AG09319 (cell line): ENCODE measurements around the gene IL33.

Source experiments
- DNase-seq: peaks from one replicate; pipeline ENCODE4 v3.0.0-alpha.2; 2010; ENCODE audit warnings: low read depth; ENCODE audit errors: extremely low read depth
- TF ChIP-seq, protein P1 (sequence below): IDR thresholded peaks from 2 replicates; pipeline ENCODE4 v1.5.1; 2011; ENCODE audit warnings: low read depth, mild to moderate bottlenecking, inconsistent platforms, low read length, moderate library complexity

The IL33 gene

DNA sequence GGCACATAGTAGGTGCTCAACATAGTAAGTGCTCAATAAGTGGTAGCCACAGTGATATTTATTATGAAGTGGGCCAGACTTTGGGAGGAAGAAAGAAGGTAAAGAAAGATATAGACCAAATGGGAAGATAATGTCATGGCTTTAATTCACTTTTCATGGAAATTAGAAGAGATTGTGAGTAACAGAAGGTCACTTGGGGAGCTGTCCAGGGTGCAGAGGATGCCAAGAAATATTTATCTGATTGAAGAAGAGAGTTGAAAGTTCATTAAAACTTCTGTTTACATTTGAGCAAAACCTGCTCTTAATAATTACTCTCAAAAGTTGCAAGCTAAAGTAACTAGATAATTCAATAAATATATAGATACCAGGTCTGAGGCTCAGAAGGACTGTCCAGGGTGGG, 28.3 kb upstream of the IL33 start:
- TF ChIP-seq, protein P1, sequence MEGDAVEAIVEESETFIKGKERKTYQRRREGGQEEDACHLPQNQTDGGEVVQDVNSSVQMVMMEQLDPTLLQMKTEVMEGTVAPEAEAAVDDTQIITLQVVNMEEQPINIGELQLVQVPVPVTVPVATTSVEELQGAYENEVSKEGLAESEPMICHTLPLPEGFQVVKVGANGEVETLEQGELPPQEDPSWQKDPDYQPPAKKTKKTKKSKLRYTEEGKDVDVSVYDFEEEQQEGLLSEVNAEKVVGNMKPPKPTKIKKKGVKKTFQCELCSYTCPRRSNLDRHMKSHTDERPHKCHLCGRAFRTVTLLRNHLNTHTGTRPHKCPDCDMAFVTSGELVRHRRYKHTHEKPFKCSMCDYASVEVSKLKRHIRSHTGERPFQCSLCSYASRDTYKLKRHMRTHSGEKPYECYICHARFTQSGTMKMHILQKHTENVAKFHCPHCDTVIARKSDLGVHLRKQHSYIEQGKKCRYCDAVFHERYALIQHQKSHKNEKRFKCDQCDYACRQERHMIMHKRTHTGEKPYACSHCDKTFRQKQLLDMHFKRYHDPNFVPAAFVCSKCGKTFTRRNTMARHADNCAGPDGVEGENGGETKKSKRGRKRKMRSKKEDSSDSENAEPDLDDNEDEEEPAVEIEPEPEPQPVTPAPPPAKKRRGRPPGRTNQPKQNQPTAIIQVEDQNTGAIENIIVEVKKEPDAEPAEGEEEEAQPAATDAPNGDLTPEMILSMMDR = no peak
- DNase-seq = no peak

DNA sequence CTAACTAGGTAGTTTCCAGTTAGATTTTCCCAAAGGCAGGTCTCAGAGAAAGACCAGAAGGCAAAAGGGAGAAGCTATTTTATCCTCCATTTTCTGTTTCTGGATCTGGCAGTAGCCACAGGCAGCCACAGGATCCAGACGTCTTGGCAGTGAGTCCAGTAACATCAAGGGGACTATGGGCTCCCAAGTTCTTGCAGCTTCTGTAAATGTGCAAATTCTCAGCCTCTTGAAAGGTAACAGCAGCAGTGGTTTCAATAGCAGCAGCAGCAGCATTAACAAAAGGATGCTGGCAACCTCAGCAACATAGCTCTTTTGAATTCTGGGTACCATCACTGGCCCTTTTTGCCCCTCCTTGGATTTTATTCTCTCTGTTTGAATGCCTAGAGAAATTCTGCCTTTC, 27.1 kb upstream of the IL33 start:
- DNase-seq = no peak
- TF ChIP-seq, protein P1 = no peak

DNA sequence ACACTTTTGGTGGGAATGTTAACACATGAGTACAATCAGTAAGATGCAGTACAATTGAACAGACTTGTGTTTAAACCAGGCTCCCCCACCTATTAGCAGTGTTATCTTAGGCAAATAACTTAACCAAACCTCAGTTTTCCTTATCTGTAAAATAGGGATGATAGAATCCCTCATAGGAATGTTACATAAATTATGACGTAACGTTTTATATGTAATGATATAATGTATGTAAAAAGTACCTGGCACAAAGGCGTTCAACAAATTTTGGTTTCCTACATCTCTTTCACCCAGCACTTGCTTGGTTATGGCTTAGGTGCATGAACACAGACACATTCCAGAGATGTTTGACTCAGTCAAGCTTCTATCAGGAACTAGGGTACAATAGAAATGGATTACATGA, 26.7 kb upstream of the IL33 start:
- TF ChIP-seq, protein P1 = no peak
- DNase-seq = no peak

DNA sequence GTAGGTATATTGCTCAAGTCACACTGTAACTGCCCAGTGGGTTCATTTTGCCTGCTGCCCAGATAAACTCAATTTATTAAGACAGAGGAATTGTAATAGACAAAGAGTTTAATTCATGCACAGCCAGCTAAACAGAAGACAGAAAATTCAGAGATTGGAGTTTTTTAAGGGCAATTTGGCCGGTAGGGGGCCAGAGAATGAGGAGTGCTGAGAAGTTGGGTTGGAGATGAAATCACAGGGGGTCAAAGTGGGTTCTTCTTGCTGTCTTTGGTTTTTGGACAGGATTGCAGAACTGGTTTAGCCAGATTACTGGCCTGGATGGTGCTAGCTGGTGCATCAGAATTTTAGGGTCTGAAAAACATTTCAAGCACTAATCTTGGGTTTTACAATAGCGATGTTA, 20.7 kb upstream of the IL33 start:
- DNase-seq = no peak

DNA sequence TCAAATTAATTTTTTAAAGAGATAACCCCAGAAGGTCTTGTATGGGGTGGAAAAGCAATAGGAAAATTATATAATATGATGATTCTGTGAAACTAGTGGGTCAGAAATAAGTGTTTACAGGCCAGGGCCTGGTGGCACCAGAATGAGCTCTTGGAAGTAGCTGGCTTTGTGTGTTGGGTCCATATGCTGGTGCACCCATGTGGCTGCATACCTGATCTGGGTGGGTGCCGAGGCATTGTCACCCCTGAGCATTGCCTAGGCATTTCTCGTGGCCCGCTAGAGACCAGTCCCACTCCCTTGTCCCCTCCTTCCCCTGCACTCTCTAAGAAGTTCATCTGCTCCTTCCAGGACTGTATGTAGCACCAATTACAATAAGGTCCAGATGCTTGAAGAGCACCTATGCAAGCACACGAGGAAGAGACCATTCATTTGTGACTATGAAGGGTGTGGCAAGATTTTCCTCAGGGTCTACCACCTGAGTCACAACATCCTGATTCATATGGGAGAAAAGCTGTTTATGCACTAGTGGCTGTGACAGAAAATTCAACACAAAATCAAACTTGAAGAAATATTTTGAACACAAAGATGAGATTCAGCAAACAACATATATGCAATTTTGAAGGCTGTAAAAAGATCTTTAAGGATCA, 19.8 kb upstream of the IL33 start:
- no peak for DNase-seq
- TF ChIP-seq, protein P1 = no peak

More for the DNA sequence above, 20.7 kb upstream of the IL33 start:
- TF ChIP-seq, protein P1 = peak; percentile 4

DNA sequence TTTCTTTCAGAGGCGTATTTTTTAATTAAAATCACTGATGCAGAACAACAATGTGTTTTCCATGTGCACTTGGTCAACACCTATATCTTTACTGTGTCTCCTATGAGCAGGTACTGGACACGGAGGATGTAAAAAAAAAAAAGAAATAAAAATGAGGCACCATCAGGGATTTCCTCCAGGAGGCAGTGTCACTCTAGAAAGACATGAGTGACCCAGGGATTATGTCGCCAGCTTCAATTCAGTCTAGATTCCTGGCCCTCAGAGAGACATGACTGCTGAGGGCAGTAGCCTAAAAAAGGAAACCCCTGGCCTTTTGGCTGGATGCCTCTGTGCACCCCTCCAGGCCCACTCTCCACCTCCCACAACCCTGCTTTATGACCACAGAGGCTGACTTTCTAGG, 18.3 kb upstream of the IL33 start:
- no peak for DNase-seq
- TF ChIP-seq, protein P1 = peak; percentile 51

DNA sequence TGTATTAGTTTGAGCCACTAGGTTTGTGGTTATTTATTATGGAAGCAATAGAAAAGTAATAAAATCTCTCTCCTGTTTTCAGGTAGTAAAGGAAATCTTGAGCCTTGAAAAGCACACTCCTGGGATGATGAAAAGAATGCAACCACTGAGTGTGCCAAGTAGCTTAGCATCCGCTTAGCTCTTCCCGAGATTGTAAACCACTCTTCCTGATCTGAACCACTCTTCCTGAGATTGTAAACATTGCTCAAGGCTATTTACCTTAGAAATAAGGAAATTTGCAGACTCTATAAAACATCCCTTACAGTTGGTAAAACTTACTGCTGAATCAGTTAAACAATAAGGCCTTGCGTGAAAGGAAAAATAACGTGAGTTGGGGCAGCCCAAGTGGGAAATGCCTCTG, 17.4 kb upstream of the IL33 start:
- TF ChIP-seq, protein P1 = no peak
- no peak for DNase-seq
